ENCODE measurements around the gene MINK1.
"Not testable (repeated sequence)": the region's sequence is repeated elsewhere in the genome, so short reads cannot be mapped to it uniquely, and the experiment has no call there.

MINK1 gene

GRCh38 chr17:4812690-4813089 is 20.4 kb upstream of the MINK1 start:
- Histone ChIP-seq H3K36me3 (ENCODE audit: control insufficient read depth, insufficient read depth, low read length) (peaks cover 73% of the 10 kb centered on the region), H3K4me1 (ENCODE audit: control insufficient read depth, insufficient read depth, low read length, poor library complexity, severe bottlenecking) (peaks cover 4% of the 10 kb centered on the region), H3K4me3 (ENCODE audit: extremely low read depth, insufficient read depth, low read length, poor library complexity, severe bottlenecking) (no peak overlapping the region), H3K27ac (ENCODE audit: low read depth, low read length, severe bottlenecking) (no peak overlapping the region), H3K9me3 (ENCODE audit: control insufficient read depth, low read length) (no peaks in the 10 kb centered on the region)
- 95 to 98% methylated on average over 7 of the region's 7 CpGs for WGBS, 2 experiments (ENCODE audit: insufficient coverage in 2 of 2)

- 81 to 97% methylated on average over 4 to 5 of the region's 7 CpGs for WGBS, 2 experiments (ENCODE audit: insufficient coverage in 2 of 2)
- H3K4me1 ChIP-seq (ENCODE audit: control insufficient read depth, insufficient read depth, low read length, poor library complexity, severe bottlenecking), result no peaks in the 10 kb centered on the region
- peaks cover 77% of the 10 kb centered on the region for H3K36me3 ChIP-seq (ENCODE audit: control insufficient read depth, insufficient read depth, low read length)
Observed at GRCh38 chr17:4815043-4815675, 18.0 kb upstream of the MINK1 start.

GRCh38 chr17:4816826-4817225 is 16.3 kb upstream of the MINK1 start:
- WGBS, 2 experiments (ENCODE audit: insufficient coverage in 2 of 2), result 98 to 99% methylated on average over 6 to 12 of the region's 13 CpGs
- Histone ChIP-seq H3K36me3 (ENCODE audit: control insufficient read depth, insufficient read depth, low read length) (peaks cover 67% of the 10 kb centered on the region), H3K4me3 (ENCODE audit: extremely low read depth, insufficient read depth, low read length, poor library complexity, severe bottlenecking) (no peak overlapping the region), H3K9me3 (ENCODE audit: control insufficient read depth, low read length) (no peaks in the 10 kb centered on the region), H3K27ac (ENCODE audit: low read depth, low read length, severe bottlenecking) (no peak overlapping the region), H3K4me1 (ENCODE audit: control insufficient read depth, insufficient read depth, low read length, poor library complexity, severe bottlenecking) (no peaks in the 10 kb centered on the region)

More at GRCh38 chr17:4815043-4815675, 18.0 kb upstream of the MINK1 start:
- Histone ChIP-seq H3K27ac (ENCODE audit: low read depth, low read length, severe bottlenecking) (no peak overlapping the region), H3K9me3 (ENCODE audit: control insufficient read depth, low read length) (no peaks in the 10 kb centered on the region), H3K4me3 (ENCODE audit: extremely low read depth, insufficient read depth, low read length, poor library complexity, severe bottlenecking) (no peak overlapping the region)

GRCh38 chr17:4818276-4818675 is 14.9 kb upstream of the MINK1 start:
- H3K36me3 ChIP-seq (ENCODE audit: control insufficient read depth, insufficient read depth, low read length), result peaks cover 74% of the 10 kb centered on the region
- H3K4me1 ChIP-seq (ENCODE audit: control insufficient read depth, insufficient read depth, low read length, poor library complexity, severe bottlenecking), result no peaks in the 10 kb centered on the region
- H3K4me3 ChIP-seq (ENCODE audit: extremely low read depth, insufficient read depth, low read length, poor library complexity, severe bottlenecking), result no peak overlapping the region
- 93% methylated on average over 5 to 12 of the region's 12 CpGs for WGBS, 2 experiments (ENCODE audit: insufficient coverage in 2 of 2)
- no peaks in the 10 kb centered on the region for H3K9me3 ChIP-seq (ENCODE audit: control insufficient read depth, low read length)
- no peak overlapping the region for H3K27ac ChIP-seq (ENCODE audit: low read depth, low read length, severe bottlenecking)

GRCh38 chr17:4822835-4823234 is 10.3 kb upstream of the MINK1 start:
- no peak overlapping the region for H3K27ac ChIP-seq (ENCODE audit: low read depth, low read length, severe bottlenecking)
- 87 to 90% methylated on average over 2 to 3 of the region's 3 CpGs for WGBS, 2 experiments (ENCODE audit: insufficient coverage in 2 of 2)
- no peaks in the 10 kb centered on the region for H3K9me3 ChIP-seq (ENCODE audit: control insufficient read depth, low read length)

GRCh38 chr17:4823373-4824089 is 9.6 kb upstream of the MINK1 start:
- Histone ChIP-seq H3K36me3 (ENCODE audit: control insufficient read depth, insufficient read depth, low read length) (peaks cover 33% of the 10 kb centered on the region), H3K4me3 (ENCODE audit: extremely low read depth, insufficient read depth, low read length, poor library complexity, severe bottlenecking) (no peak overlapping the region), H3K4me1 (ENCODE audit: control insufficient read depth, insufficient read depth, low read length, poor library complexity, severe bottlenecking) (no peaks in the 10 kb centered on the region), H3K27ac (ENCODE audit: low read depth, low read length, severe bottlenecking) (no peak overlapping the region), H3K9me3 (ENCODE audit: control insufficient read depth, low read length) (no peaks in the 10 kb centered on the region)
- WGBS, 2 experiments (ENCODE audit: insufficient coverage in 2 of 2), result 92 to 96% methylated on average over 9 to 11 of the region's 12 CpGs

More at GRCh38 chr17:4822835-4823234, 10.3 kb upstream of the MINK1 start:
- Histone ChIP-seq H3K4me3 (ENCODE audit: extremely low read depth, insufficient read depth, low read length, poor library complexity, severe bottlenecking) (no peak overlapping the region), H3K4me1 (ENCODE audit: control insufficient read depth, insufficient read depth, low read length, poor library complexity, severe bottlenecking) (no peaks in the 10 kb centered on the region), H3K36me3 (ENCODE audit: control insufficient read depth, insufficient read depth, low read length) (peaks cover 40% of the 10 kb centered on the region)

GRCh38 chr17:4827399-4827798 is 5.7 kb upstream of the MINK1 start:
- H3K36me3 ChIP-seq (ENCODE audit: control insufficient read depth, insufficient read depth, low read length), result peaks cover 13% of the 10 kb centered on the region
- WGBS, 2 experiments (ENCODE audit: insufficient coverage in 2 of 2), result 47 to 66% methylated on average over 3 to 6 of the region's 8 CpGs

GRCh38 chr17:4832829-4833177 is 337 bp upstream of the MINK1 start:
- H3K9me3 ChIP-seq (ENCODE audit: control insufficient read depth, low read length), result not testable (repeated sequence)
- H3K4me3 ChIP-seq (ENCODE audit: extremely low read depth, insufficient read depth, low read length, poor library complexity, severe bottlenecking), result peak overlapping the region; percentile 85
- 0 to 2% methylated on average over 10 of the region's 17 CpGs for WGBS, 2 experiments (ENCODE audit: insufficient coverage in 2 of 2)
- H3K27ac ChIP-seq (ENCODE audit: low read depth, low read length, severe bottlenecking), result peak overlapping the region; percentile 71
- H3K4me1 ChIP-seq (ENCODE audit: control insufficient read depth, insufficient read depth, low read length, poor library complexity, severe bottlenecking), result peaks cover 14% of the 10 kb centered on the region
- peaks cover 12% of the 10 kb centered on the region for H3K36me3 ChIP-seq (ENCODE audit: control insufficient read depth, insufficient read depth, low read length)

More at GRCh38 chr17:4827399-4827798, 5.7 kb upstream of the MINK1 start:
- no peak overlapping the region for H3K4me3 ChIP-seq (ENCODE audit: extremely low read depth, insufficient read depth, low read length, poor library complexity, severe bottlenecking)
- H3K27ac ChIP-seq (ENCODE audit: low read depth, low read length, severe bottlenecking), result no peak overlapping the region
- no peaks in the 10 kb centered on the region for H3K4me1 ChIP-seq (ENCODE audit: control insufficient read depth, insufficient read depth, low read length, poor library complexity, severe bottlenecking)
- no peaks in the 10 kb centered on the region for H3K9me3 ChIP-seq (ENCODE audit: control insufficient read depth, low read length)

GRCh38 chr17:4833941-4834680 is 971 bp downstream of the MINK1 start:
- 13 to 17% methylated on average over 9 to 10 of the region's 15 CpGs for WGBS, 2 experiments (ENCODE audit: insufficient coverage in 2 of 2)
- H3K9me3 ChIP-seq (ENCODE audit: control insufficient read depth, low read length), result no peaks in the 10 kb centered on the region
- peak overlapping the region; percentile 85 for H3K4me3 ChIP-seq (ENCODE audit: extremely low read depth, insufficient read depth, low read length, poor library complexity, severe bottlenecking)
- peak overlapping the region; percentile 67 for H3K27ac ChIP-seq (ENCODE audit: low read depth, low read length, severe bottlenecking)
- H3K4me1 ChIP-seq (ENCODE audit: control insufficient read depth, insufficient read depth, low read length, poor library complexity, severe bottlenecking), result peaks cover 21% of the 10 kb centered on the region
- peaks cover 22% of the 10 kb centered on the region for H3K36me3 ChIP-seq (ENCODE audit: control insufficient read depth, insufficient read depth, low read length)

- peaks cover 22% of the 10 kb centered on the region for H3K4me1 ChIP-seq (ENCODE audit: control insufficient read depth, insufficient read depth, low read length, poor library complexity, severe bottlenecking)
- peak overlapping the region; percentile 67 for H3K27ac ChIP-seq (ENCODE audit: low read depth, low read length, severe bottlenecking)
- no peaks in the 10 kb centered on the region for H3K9me3 ChIP-seq (ENCODE audit: control insufficient read depth, low read length)
- peak overlapping the region; percentile 85 for H3K4me3 ChIP-seq (ENCODE audit: extremely low read depth, insufficient read depth, low read length, poor library complexity, severe bottlenecking)
- 87 to 94% methylated on average over 2 to 3 of the region's 4 CpGs for WGBS, 2 experiments (ENCODE audit: insufficient coverage in 2 of 2)
- peaks cover 26% of the 10 kb centered on the region for H3K36me3 ChIP-seq (ENCODE audit: control insufficient read depth, insufficient read depth, low read length)
Observed at GRCh38 chr17:4834681-4835020, 1.5 kb downstream of the MINK1 start.
